HEK293T (cell line): ENCODE measurements around the gene NDUFAF7.

Experiments used
- ELF4 ChIP-seq: fragments of 450-650 bp; IDR thresholded peaks from 2 replicates; pipeline ENCODE4 v1.6.1; 2017; ENCODE audit warnings: antibody characterized with exemption
- FOXM1 ChIP-seq: fragments of 450-650 bp; IDR thresholded peaks from 2 replicates; pipeline ENCODE4 v1.6.1; 2017; ENCODE audit warnings: mild to moderate bottlenecking, borderline replicate concordance

- TF ChIP-seq ELF4 (no peak), FOXM1 (no peak)
Measured at GRCh38 chr2:37189452-37190153, 41.9 kb upstream of the NDUFAF7 start.
